SIG-M5 treated with dmso at 0.1 percent for 504 hours (cell line): ENCODE data around the gene DOK7.
"Not testable (repeated sequence)": the region's sequence is repeated elsewhere in the genome, so short reads cannot be mapped to it uniquely, and the experiment has no call there.

ENCODE experiments used
- DNase-seq: peaks from one replicate; lab custom pipeline; 2025; ENCODE audit not compliant: unreplicated experiment; lab: John Stamatoyannopoulos, UW

The DOK7 gene

GRCh38 chr4:3500634-3501101, 37.6 kb downstream of the DOK7 start:
- no peak for DNase-seq

DNA sequence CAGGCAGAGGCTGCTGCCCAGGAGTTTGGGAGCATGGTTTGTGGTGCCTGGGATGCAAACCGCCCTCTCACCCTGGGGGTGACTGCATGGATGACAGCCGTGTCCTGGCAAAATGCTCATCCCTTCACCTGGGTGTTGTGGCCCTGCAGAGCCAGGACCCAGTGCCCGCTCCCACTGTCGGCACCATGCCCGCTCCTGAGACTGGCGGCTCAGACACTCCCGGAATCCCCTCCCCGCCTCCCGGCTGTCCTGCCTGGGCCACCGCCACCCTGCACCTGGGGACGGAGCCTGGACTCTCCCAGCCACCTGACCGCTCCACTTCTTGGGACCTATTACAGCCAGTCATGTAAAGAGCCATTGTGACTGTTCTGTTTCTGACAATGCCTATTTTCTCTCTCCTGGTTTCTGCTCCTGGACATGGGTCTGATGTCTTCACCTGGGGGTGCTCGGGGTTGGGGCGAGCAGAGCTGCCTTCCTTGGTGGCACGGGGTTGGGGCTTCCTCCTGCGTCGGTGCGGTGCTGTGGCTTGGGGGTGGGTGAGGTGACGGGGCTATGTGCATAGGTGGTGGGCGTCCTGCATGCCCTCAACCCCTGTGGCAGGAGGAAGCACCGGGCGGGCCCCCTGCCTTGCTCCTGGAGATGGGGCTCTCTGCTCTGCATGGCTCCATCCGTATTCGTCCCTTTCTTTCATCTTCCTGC, 38.2 kb downstream of the DOK7 start:
- DNase-seq: no peak

- DNase-seq: no peak
Observed at GRCh38 chr4:3501825-3502425, 38.8 kb downstream of the DOK7 start.

DNA sequence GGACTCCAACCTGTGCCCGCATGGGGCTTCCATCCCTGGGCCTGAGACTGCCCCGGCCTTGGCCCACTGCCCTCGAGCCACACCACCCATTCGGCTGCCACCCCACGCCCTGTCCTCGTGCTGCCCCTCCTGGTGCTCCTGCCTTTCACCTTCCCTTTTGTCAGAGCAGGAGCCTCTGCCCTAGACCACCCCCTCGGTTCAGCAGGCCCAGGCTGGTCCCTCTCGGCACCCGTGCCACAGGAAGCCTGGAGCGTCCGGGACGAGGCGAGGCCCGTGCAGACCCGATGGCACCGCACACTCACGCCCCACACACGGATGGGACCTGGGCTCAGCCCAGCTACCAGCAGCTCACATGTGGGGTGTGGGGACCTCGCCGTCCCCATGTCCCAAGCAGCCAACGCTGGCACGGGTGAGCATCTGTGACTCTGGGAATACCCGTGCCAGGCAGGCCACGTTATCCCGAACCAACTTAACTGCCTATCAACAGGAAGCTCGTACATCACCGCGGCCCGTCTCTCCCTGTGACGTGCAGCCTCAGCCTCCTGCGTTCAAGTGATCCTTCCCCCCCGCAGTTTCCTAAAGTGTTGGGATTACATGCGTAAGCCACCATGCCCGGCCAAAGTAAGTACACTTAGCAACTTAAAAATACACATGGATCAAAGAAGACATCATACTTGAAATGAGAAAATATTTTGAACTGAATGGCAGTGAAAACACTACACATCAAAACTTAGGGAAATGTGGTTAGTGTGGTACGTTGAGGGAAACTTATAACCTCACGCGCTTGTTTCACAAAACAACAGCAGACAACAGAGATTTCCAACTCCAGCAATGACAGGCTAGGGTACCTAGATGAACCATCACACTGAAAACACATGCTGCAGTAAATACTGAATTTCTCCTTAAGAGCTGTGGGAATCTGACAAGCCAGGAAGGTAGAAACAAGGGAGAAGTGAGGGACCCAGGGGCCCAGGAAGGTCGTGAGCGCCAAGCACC, 40.1 kb downstream of the DOK7 start:
- DNase-seq: no peak

GRCh38 chr4:3505231-3505630, 42.1 kb downstream of the DOK7 start:
- DNase-seq: no peak

- DNase-seq: no peak
Observed at GRCh38 chr4:3508542-3508941, 45.4 kb downstream of the DOK7 start.

GRCh38 chr4:3510481-3510880, 47.4 kb downstream of the DOK7 start:
- DNase-seq: no peak

DNA sequence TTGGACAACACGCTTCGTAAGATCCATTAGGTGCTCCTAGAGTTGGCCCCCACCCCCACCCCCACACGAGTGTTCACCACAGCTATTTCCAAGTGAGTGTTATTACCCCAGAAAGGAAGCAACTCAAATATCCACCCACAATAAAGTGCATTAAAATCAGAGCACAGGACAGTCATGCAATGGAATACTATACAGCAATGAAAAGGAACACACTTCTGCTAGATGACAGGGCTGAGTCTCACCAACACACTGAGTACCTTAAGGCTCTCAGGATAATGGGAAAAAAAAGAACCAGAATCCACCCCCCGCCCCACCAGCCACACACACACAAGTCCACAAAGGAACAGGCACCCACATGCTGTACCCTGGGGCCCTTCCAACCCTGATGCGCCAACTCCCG, 48.1 kb downstream of the DOK7 start:
- DNase-seq: no peak

- DNase-seq: not testable (repeated sequence)
Observed at GRCh38 chr4:3511601-3512000, 48.5 kb downstream of the DOK7 start.

DNA sequence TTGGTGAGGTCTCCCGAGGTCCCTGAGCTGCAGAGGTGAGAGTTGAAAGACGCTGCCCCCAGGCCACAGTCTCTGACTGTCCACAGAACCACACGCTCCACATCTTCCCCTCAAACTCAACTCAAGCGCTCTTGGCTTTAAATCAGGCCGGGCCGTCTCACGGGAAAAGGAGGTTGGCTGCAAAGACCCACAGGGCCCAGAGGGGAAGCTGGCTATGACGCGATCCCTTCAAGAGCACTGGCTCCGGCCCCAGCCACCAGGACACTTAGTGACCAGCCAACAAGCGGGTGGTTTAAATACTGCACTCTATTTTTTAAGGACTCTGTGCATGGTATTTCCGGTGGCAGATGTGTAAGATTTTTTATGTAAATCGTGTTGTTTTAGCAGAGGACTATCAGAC, 49.2 kb downstream of the DOK7 start:
- DNase-seq: no peak

- no peak for DNase-seq
Observed at GRCh38 chr4:3512719-3513118, 49.6 kb downstream of the DOK7 start.

DNA sequence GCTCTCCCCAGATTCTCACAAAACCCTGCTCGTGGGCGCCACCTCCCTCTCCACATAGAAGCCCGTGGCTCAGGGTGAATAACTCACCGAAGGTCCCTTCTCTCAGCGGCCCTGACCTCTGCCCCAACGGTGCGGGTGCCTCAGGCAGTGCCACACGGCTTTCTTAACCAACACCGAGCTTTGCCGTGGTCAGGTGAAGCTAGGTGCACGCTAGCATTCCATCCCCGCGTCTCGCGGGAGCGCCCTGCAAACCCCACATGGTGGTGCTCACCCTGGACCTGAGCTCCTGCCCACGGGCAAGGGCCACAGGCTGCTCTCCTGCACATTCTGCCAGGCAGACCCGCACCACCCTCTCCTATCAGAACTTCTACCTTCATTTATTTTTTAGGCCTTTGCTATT, 50.7 kb downstream of the DOK7 start:
- no peak for DNase-seq

DNA sequence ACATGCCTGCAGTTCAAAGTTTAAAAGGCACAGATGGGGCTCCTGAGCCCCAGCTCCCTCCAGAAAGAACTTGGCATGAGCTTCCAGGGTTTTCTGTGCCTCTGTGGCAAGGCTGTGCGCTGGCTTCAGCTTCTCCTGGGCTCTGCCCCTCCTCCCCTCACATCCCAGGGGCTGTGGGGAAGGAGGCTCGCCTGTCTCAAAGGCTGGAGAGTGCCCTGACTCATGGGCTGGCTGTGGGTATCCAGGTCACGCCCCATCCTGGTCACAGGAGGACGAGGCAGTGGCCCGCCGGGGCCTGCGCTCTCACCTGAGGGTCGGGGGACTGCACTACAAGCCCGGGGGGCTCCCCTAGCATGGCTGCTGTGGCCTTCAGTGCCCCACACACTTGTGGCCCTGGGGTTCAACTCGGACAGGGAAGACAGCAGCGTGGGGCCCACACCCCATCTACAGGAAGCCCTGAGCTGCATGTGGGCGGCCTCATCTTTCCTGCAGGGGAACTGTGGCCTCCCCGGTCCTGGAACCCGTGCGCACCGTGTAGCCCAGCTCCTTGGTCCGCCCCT, 51.2 kb downstream of the DOK7 start:
- no peak for DNase-seq

DNA sequence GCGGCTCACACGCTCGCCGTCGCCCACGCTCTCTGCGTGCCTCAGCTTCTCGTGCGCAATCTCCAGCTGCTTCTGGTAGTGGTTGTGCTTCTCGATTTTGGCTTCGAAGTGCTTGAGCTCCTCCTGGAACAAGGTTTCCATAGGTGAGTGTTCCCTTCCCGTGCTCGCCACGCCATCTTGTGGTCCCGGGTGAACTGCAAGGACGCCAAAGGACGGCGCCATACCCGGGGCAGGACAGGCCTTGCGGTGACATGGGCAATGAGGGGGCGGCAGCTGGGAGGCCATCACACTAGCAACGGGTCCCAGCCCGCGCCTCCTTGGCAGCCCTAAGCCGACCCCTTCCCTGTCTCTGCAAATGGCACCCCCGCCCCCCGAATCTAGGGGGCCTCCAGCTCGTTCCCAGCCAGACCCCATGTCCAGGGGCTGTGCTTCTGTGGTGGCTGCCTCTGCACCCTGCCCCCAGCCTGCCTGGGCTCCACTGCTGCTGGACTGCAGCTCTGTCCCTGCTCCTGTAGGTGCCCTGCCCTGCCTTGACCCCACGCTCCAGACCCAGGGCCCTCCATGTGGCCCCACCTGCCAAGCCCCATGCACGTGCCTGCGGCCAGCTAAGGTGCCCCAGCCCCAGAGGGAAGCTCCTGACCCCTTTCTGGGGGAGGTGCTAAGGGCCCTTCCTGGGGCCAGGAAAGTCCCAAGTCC, 51.8 kb downstream of the DOK7 start:
- no peak for DNase-seq

GRCh38 chr4:3515646-3516045, 52.5 kb downstream of the DOK7 start:
- DNase-seq: no peak

GRCh38 chr4:3516061-3516835, 53.1 kb downstream of the DOK7 start:
- no peak for DNase-seq

DNA sequence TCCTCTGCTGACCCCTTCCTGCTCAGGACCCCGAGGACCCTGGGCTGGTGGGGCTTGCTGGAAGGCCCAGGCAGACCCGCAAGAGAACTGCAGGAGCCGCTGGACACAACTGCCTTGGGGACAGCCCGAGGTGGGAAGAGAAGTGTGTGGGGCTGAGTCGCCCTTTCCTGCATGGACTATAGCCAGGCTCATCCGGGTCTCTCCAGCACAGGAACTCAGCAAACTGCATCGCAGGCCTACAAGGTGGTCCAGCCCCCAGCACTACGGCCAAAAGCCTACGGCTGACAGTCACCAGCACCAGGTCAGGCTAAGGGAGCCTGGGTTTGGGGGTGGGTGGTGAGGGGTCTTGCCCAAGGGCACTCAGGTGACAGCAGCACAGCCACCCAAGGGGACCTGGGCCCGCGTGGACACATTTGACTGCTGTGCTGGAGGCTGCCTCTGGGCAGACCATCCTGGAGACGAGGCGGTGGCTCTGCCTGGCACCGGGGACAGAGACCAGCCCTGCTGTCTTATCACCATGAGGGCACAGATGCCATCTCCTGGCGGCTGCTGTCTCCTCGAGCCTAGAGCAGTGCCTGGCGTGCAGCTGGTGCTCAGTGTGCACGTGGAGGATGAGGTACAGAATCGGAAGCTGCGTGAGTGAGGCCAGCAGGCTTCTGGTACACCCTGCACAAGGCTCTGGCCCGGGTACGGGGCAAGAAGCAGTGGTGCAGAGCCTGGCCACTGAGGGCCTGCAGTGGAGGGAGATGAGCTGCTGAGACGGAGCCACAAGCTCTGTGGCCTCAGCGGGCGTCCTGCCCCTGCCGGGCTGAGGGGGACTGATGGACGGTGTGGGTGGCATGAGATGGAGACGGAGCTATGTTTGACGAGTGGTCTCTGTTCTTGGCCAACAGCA, 54.0 kb downstream of the DOK7 start:
- DNase-seq: no peak

- no peak for DNase-seq
Observed at GRCh38 chr4:3517731-3518510, 54.8 kb downstream of the DOK7 start.
